Stimulated activated naive CD8-positive, alpha-beta T cell treated with anti-CD3 and anti-CD28 coated beads, Interleukin-15, amount 100 ng/mL, for 72 hours (primary cell): Measurements from ENCODE around the gene CXCL16.
A peak's percentile ranks its signal among the peaks of the same experiment; 100 is the strongest.
"Not testable (repeated sequence)": the region's sequence is repeated elsewhere in the genome, so short reads cannot be mapped to it uniquely, and the experiment has no call there.

Experiments
- ATAC-seq: fragments of 150-1000 bp; cut with Tn5 transposase; 2 replicates; pipeline ENCODE4 v1.10.0; 2021; ENCODE audit warnings: mild to moderate bottlenecking, moderate library complexity
- DNase-seq, 2 donors: peaks; one replicate each; pipeline ENCODE4 v3.0.0; 2021 to 2022
- H3K27ac Mint-ChIP-seq, 2 donors: one replicate each; pipeline ENCODE4 v1.8.0; 2022; ENCODE audit warnings: mild to moderate bottlenecking in 2 of 2, mixed read lengths in 2 of 2, moderate library complexity in 2 of 2
- H3K27me3 Mint-ChIP-seq: one replicate; pipeline ENCODE4 v1.8.0; 2022; ENCODE audit warnings: mixed read lengths
- H3K4me1 Mint-ChIP-seq: one replicate; pipeline ENCODE4 v1.8.0; 2022; ENCODE audit warnings: mild to moderate bottlenecking, mixed read lengths
- H3K4me3 Mint-ChIP-seq, 2 donors: one replicate each; pipeline ENCODE4 v1.8.0; 2022; ENCODE audit warnings: mild to moderate bottlenecking in 2 of 2, mixed read lengths in 2 of 2, moderate library complexity in 1 of 2
- H3K9me3 Mint-ChIP-seq, 2 donors: one replicate each; pipeline ENCODE4 v1.8.0; 2022; ENCODE audit warnings: mixed read lengths in 2 of 2

Gene CXCL16

GRCh38 chr17:4717791-4718190 is 21.9 kb downstream of the CXCL16 start:
- peaks cover 49% of the 10 kb centered on the region for H3K4me1 Mint-ChIP-seq
- DNase-seq (no peak), ATAC-seq (no peak)
- no peaks in the 10 kb centered on the region for H3K9me3 Mint-ChIP-seq
- peak overlapping the region in 1 of 2 donors; percentile 57 for H3K4me3 Mint-ChIP-seq
- H3K27ac Mint-ChIP-seq = no peak overlapping the region
- H3K27me3 Mint-ChIP-seq = no peaks in the 10 kb centered on the region

- Mint-ChIP-seq H3K27me3 (no peaks in the 10 kb centered on the region), H3K4me3 (peak overlapping the region; percentile 83 to 92), H3K4me1 (peaks cover 63% of the 10 kb centered on the region), H3K9me3 (no peaks in the 10 kb centered on the region), H3K27ac (peak overlapping the region; percentile 96 to 98)
- ATAC-seq = no peak
- no peak for DNase-seq
Observed at GRCh38 chr17:4716081-4716480, 23.6 kb downstream of the CXCL16 start.

- DNase-seq = peak in 1 of 2 donors; percentile 73
- Mint-ChIP-seq H3K27me3 (no peaks in the 10 kb centered on the region), H3K4me1 (peaks cover 60% of the 10 kb centered on the region), H3K4me3 (peak overlapping the region; percentile 83 to 92), H3K9me3 (no peaks in the 10 kb centered on the region), H3K27ac (peak overlapping the region; percentile 96 to 98)
- ATAC-seq = peak; percentile 46
Observed at GRCh38 chr17:4715063-4715744, 24.5 kb downstream of the CXCL16 start.

- peak overlapping the region; percentile 96 to 98 for H3K27ac Mint-ChIP-seq
- DNase-seq, H3K9me3 Mint-ChIP-seq, H3K27me3 Mint-ChIP-seq: not testable (repeated sequence)
- ATAC-seq = peak; percentile 0
- peaks cover 64% of the 10 kb centered on the region for H3K4me1 Mint-ChIP-seq
- peak overlapping the region; percentile 86 to 92 for H3K4me3 Mint-ChIP-seq
Observed at GRCh38 chr17:4714340-4715062, 25.2 kb downstream of the CXCL16 start.

- Mint-ChIP-seq H3K9me3 (no peaks in the 10 kb centered on the region), H3K27me3 (no peaks in the 10 kb centered on the region), H3K4me3 (peak overlapping the region; percentile 77 to 95), H3K27ac (peak overlapping the region in 1 of 2 donors; percentile 65), H3K4me1 (peaks cover 77% of the 10 kb centered on the region)
- DNase-seq = no peak
- ATAC-seq = no peak
Observed at GRCh38 chr17:4712526-4712925, 27.2 kb downstream of the CXCL16 start.

- Mint-ChIP-seq H3K27me3 (no peaks in the 10 kb centered on the region), H3K4me3 (peak overlapping the region; percentile 77 to 95), H3K27ac (peak overlapping the region; percentile 96), H3K9me3 (no peaks in the 10 kb centered on the region), H3K4me1 (peaks cover 70% of the 10 kb centered on the region)
- no peak for ATAC-seq
- no peak for DNase-seq
Observed at GRCh38 chr17:4711661-4712181, 28.0 kb downstream of the CXCL16 start.

- peaks cover 72% of the 10 kb centered on the region for H3K4me1 Mint-ChIP-seq
- DNase-seq = peak in 1 of 2 donors; percentile 66
- no peaks in the 10 kb centered on the region for H3K27me3 Mint-ChIP-seq
- peak overlapping the region; percentile 96 for H3K27ac Mint-ChIP-seq
- H3K9me3 Mint-ChIP-seq = peaks cover 0 to 2% of the 10 kb centered on the region in 2 donors
- peak overlapping the region; percentile 77 to 95 for H3K4me3 Mint-ChIP-seq
- ATAC-seq = peak; percentile 13
Observed at GRCh38 chr17:4710693-4711634, 28.8 kb downstream of the CXCL16 start.

- H3K4me1 Mint-ChIP-seq = peaks cover 72% of the 10 kb centered on the region
- ATAC-seq (peak; percentile 84), DNase-seq (peak; percentile 99)
- H3K27me3 Mint-ChIP-seq = no peaks in the 10 kb centered on the region
- peak within 1 kb of the TSS; percentile 96 for H3K27ac Mint-ChIP-seq
- peak within 1 kb of the TSS; percentile 77 to 95 for H3K4me3 Mint-ChIP-seq
- peaks cover 0 to 4% of the 10 kb centered on the region in 2 donors for H3K9me3 Mint-ChIP-seq
Observed at GRCh38 chr17:4709794-4710692, 29.7 kb downstream of the CXCL16 start, which contains the start of gene ARRB2. ARRB2 (plus strand) TSS chr17:4710632; CDS start chr17:4710722, 90 bp downstream.

- peak; percentile 74 to 84 for DNase-seq
- Mint-ChIP-seq H3K4me1 (peaks cover 61% of the 10 kb centered on the region), H3K4me3 (peak overlapping the region; percentile 52 to 60), H3K9me3 (peaks cover 0 to 4% of the 10 kb centered on the region in 2 donors), H3K27ac (peak overlapping the region; percentile 21 to 77), H3K27me3 (no peaks in the 10 kb centered on the region)
- no peak for ATAC-seq
Observed at GRCh38 chr17:4708436-4708835, 31.3 kb downstream of the CXCL16 start.

- H3K27ac Mint-ChIP-seq = peak overlapping the region in 1 of 2 donors; percentile 75
- DNase-seq = no peak
Observed at GRCh38 chr17:4706121-4706520, 33.6 kb downstream of the CXCL16 start.

GRCh38 chr17:4704991-4705390 is 34.7 kb downstream of the CXCL16 start:
- no peak for ATAC-seq
- Mint-ChIP-seq H3K27me3 (no peaks in the 10 kb centered on the region), H3K4me3 (peak overlapping the region; percentile 80 to 92), H3K4me1 (peaks cover 68% of the 10 kb centered on the region), H3K27ac (peak overlapping the region; percentile 91 to 96), H3K9me3 (peaks cover 0 to 4% of the 10 kb centered on the region in 2 donors)
- no peak for DNase-seq

More at GRCh38 chr17:4706121-4706520, 33.6 kb downstream of the CXCL16 start:
- no peaks in the 10 kb centered on the region for H3K27me3 Mint-ChIP-seq
- H3K4me3 Mint-ChIP-seq = peak overlapping the region; percentile 13 to 80
- no peak for ATAC-seq
- H3K4me1 Mint-ChIP-seq = peaks cover 61% of the 10 kb centered on the region
- H3K9me3 Mint-ChIP-seq = peaks cover 0 to 4% of the 10 kb centered on the region in 2 donors

GRCh38 chr17:4704574-4704907 is 35.2 kb downstream of the CXCL16 start:
- not testable (repeated sequence) for DNase-seq, H3K27me3 Mint-ChIP-seq, H3K9me3 Mint-ChIP-seq, ATAC-seq
- H3K27ac Mint-ChIP-seq = peak overlapping the region; percentile 91 to 96
- H3K4me1 Mint-ChIP-seq = peaks cover 65% of the 10 kb centered on the region
- H3K4me3 Mint-ChIP-seq = peak overlapping the region; percentile 80 to 92

- Mint-ChIP-seq H3K4me1 (peaks cover 55% of the 10 kb centered on the region), H3K27ac (peak overlapping the region; percentile 91 to 96), H3K27me3 (no peaks in the 10 kb centered on the region), H3K4me3 (peak overlapping the region; percentile 80 to 92), H3K9me3 (peaks cover 0 to 4% of the 10 kb centered on the region in 2 donors)
- DNase-seq (no peak), ATAC-seq (no peak)
Observed at GRCh38 chr17:4703330-4703691, 36.4 kb downstream of the CXCL16 start.

GRCh38 chr17:4701116-4701515 is 38.6 kb downstream of the CXCL16 start:
- Mint-ChIP-seq H3K4me1 (peaks cover 68% of the 10 kb centered on the region), H3K9me3 (peaks cover 0 to 3% of the 10 kb centered on the region in 2 donors), H3K4me3 (peak overlapping the region; percentile 36 to 92), H3K27ac (peak overlapping the region in 1 of 2 donors; percentile 61), H3K27me3 (no peaks in the 10 kb centered on the region)
- DNase-seq (no peak), ATAC-seq (no peak)
